ENCODE measurements around the gene PACRG.
"Not testable (repeated sequence)": the region's sequence is repeated elsewhere in the genome, so short reads cannot be mapped to it uniquely, and the experiment has no call there.

Gene PACRG

GRCh38 chr6:163314791-163315470 is 587.2 kb downstream of the PACRG start:
- no peak for DNase-seq (ENCODE audit: low read depth)

- not testable (repeated sequence) for DNase-seq (ENCODE audit: low read depth)
These were observed 589.2 kb downstream of the PACRG start for GRCh38 chr6:163316866-163317495.

- DNase-seq (ENCODE audit: low read depth): no peak
These were observed 590.5 kb downstream of the PACRG start for GRCh38 chr6:163318071-163318786.

GRCh38 chr6:163319609-163320366 is 592.0 kb downstream of the PACRG start:
- no peak for DNase-seq (ENCODE audit: low read depth)

- no peak for DNase-seq (ENCODE audit: low read depth)
These were observed 592.6 kb downstream of the PACRG start for GRCh38 chr6:163320402-163320801.

- no peak for DNase-seq (ENCODE audit: low read depth)
These were observed 593.0 kb downstream of the PACRG start for GRCh38 chr6:163320804-163321203.

- DNase-seq (ENCODE audit: low read depth): no peak
These were observed 593.9 kb downstream of the PACRG start for GRCh38 chr6:163321717-163322116.

GRCh38 chr6:163323274-163323673 is 595.5 kb downstream of the PACRG start:
- DNase-seq (ENCODE audit: low read depth): no peak

GRCh38 chr6:163323705-163324104 is 595.9 kb downstream of the PACRG start:
- no peak for DNase-seq (ENCODE audit: low read depth)

- DNase-seq (ENCODE audit: low read depth): no peak
These were observed 596.5 kb downstream of the PACRG start for GRCh38 chr6:163324326-163324687.

GRCh38 chr6:163324688-163325389 is 597.1 kb downstream of the PACRG start:
- DNase-seq (ENCODE audit: low read depth): no peak

- DNase-seq (ENCODE audit: low read depth): no peak
These were observed 597.6 kb downstream of the PACRG start for GRCh38 chr6:163325390-163325784.

- DNase-seq (ENCODE audit: low read depth): no peak
These were observed 599.5 kb downstream of the PACRG start for GRCh38 chr6:163327165-163327880.

- DNase-seq (ENCODE audit: low read depth): no peak
These were observed 600.1 kb downstream of the PACRG start for GRCh38 chr6:163327921-163328320.

GRCh38 chr6:163328411-163328810 is 600.6 kb downstream of the PACRG start:
- DNase-seq (ENCODE audit: low read depth): no peak

- no peak for DNase-seq (ENCODE audit: low read depth)
These were observed 602.2 kb downstream of the PACRG start for GRCh38 chr6:163329991-163330390.

GRCh38 chr6:163331245-163331644 is 603.5 kb downstream of the PACRG start:
- no peak for DNase-seq (ENCODE audit: low read depth)

GRCh38 chr6:163332575-163332974 is 604.8 kb downstream of the PACRG start:
- no peak for DNase-seq (ENCODE audit: low read depth)

GRCh38 chr6:163333038-163333437 is 605.3 kb downstream of the PACRG start:
- DNase-seq (ENCODE audit: low read depth): no peak

- DNase-seq (ENCODE audit: low read depth): no peak
These were observed 606.2 kb downstream of the PACRG start for GRCh38 chr6:163333701-163334663.
